Ovary (tissue), 9 donors: Measurements from ENCODE around the gene CFAP92. TPM values are rescaled to one million over a fixed set of nuclear protein-coding genes. Genes with fewer than 3 reads are reported as not detected.

ENCODE experiments used
- DNase-seq, 5 donors: peaks; one replicate each; pipeline ENCODE4 v3.0.0-alpha.2; 2019 to 2020
- H3K27ac ChIP-seq, 2 donors: fragments of 200-600 bp; one replicate each; pipeline versions ENCODE4 v1.5.1 to v1.8.0; 2019 to 2022
- H3K27me3 ChIP-seq: fragments of 200-600 bp; one replicate; pipeline ENCODE4 v1.8.0; 2022
- H3K36me3 ChIP-seq: fragments of 200-600 bp; sonication (generic); one replicate; pipeline ENCODE4 v1.5.1; 2019
- H3K4me1 ChIP-seq: one replicate; pipeline ENCODE4 v1.8.1; 2013; ENCODE audit warnings: mild to moderate bottlenecking, moderate library complexity; ENCODE audit not compliant: insufficient read depth
- H3K4me3 ChIP-seq: fragments of 200-600 bp; sonication (generic); one replicate; pipeline ENCODE4 v1.5.1; 2017
- H3K9me3 ChIP-seq, 2 donors: fragments of 200-600 bp in 1 of 2; sonication (generic) in 1 of 2; one replicate each; pipeline versions ENCODE4 v1.5.1 to v1.8.1; 2013 to 2019; ENCODE audit warnings: mild to moderate bottlenecking in 1 of 2, moderate library complexity in 1 of 2
- EP300 ChIP-seq: sonication (generic); formaldehyde crosslinking; IDR thresholded peaks from one replicate; pipeline ENCODE4 v1.6.1; 2017; ENCODE audit warnings: antibody characterized with exemption
- POLR2A ChIP-seq: fragments of 450-650 bp; IDR thresholded peaks from one replicate; pipeline ENCODE4 v1.6.1; 2017; ENCODE audit warnings: antibody characterized with exemption, mild to moderate bottlenecking, moderate library complexity
- WGBS, 3 donors: extraction: QIAGEN DNeasy Blood & Tissue Kit in 1 of 3; methylation state at CpG; one replicate each; pipeline versions ENCODE4 v1.1.5 to v1.1.7; 2013 to 2017; 5-methylcytosine and 5-hydroxymethylcytosine counted together
- intact Hi-C, 4 donors: fragments of 100-400 bp; cut with DNase I; formaldehyde crosslinking; loops; one replicate each; pipeline versions ENCODE4 v1.11.0 to v1.15.1; 2022 to 2023
- polyA plus RNA-seq, 2 donors: library from polyadenylated mRNA; stranded (reverse); fragments of 200-250 nt in 1 of 2; fragments of 350-450 nt in 1 of 2; fragmentation: Illumina TruSeq in 1 of 2; extraction: RNeasy Lipid Tissue Mini Kit (QIAGEN cat#74804) in 1 of 2; gene quantifications; one replicate each; pipeline ENCODE4 v1.2.3, GENCODE V29; 2013 to 2014
- total RNA-seq, 7 donors: library from RNA; depleted of rRNA in 2 of 7; stranded (reverse); fragments of >200 nt in 2 of 7; fragmentation: NEBNext Ultra II Directional in 3 of 7; extraction: Animal tissue kit (Norgen Biotek cat#: 25700) in 3 of 7; gene quantifications; one replicate each; pipeline versions ENCODE4 v1.1.0 to v1.2.4, GENCODE V29; 2016 to 2023
- TF ChIP-seq, protein P1 (sequence below), 3 donors: fragments of 450-650 bp in 2 of 3; fragments of 200-600 bp in 1 of 3; IDR thresholded peaks; one replicate each; pipeline versions ENCODE4 v1.5.1 to v1.8.0; 2016 to 2022; ENCODE audit warnings: antibody characterized with exemption in 3 of 3, mild to moderate bottlenecking in 1 of 3
- donor health status: DM: no; HTN: no; CAD: no; lungs with moderate emphysema.
- donor health status: DM: no; HTN: no; CAD: no.
- donor health status: Bipolar disorder and iron deficiency.
- donor health status: DM: yes; HTN: yes; CAD: no.
- donor health status: DM: no; HTN: no; CAD: no.
- donor health status: DM: yes; HTN: yes; CAD: no.

The CFAP92 gene
- total and polyA plus RNA-seq, 9 donors: 0.89 to 3.8 (median 1.5) TPM

GRCh38 chr3:128965818-128966217 lies 28.1 kb downstream of the CFAP92 start:
- WGBS, 3 donors: 88 to 91% (median 88%) methylated on average over 3 of the region's 3 CpGs
- Histone ChIP-seq H3K36me3 (no peaks in the 10 kb centered on the region), H3K27me3 (no peaks in the 10 kb centered on the region), H3K9me3 (no peaks in the 10 kb centered on the region), H3K4me3 (no peak overlapping the region), H3K4me1 (no peaks in the 10 kb centered on the region), H3K27ac (no peak overlapping the region)
- intact Hi-C loops: loop anchor here in 1 of 4 donors (5.0 kb wide), 1 partner anchor 281 kb away; the partner anchor contains the start of gene COPG1
- no peak for DNase-seq
- TF ChIP-seq, protein P1, sequence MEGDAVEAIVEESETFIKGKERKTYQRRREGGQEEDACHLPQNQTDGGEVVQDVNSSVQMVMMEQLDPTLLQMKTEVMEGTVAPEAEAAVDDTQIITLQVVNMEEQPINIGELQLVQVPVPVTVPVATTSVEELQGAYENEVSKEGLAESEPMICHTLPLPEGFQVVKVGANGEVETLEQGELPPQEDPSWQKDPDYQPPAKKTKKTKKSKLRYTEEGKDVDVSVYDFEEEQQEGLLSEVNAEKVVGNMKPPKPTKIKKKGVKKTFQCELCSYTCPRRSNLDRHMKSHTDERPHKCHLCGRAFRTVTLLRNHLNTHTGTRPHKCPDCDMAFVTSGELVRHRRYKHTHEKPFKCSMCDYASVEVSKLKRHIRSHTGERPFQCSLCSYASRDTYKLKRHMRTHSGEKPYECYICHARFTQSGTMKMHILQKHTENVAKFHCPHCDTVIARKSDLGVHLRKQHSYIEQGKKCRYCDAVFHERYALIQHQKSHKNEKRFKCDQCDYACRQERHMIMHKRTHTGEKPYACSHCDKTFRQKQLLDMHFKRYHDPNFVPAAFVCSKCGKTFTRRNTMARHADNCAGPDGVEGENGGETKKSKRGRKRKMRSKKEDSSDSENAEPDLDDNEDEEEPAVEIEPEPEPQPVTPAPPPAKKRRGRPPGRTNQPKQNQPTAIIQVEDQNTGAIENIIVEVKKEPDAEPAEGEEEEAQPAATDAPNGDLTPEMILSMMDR (IDR thresholded peaks at IDR 0.05): no peak
- TF ChIP-seq POLR2A: no peak
- TF ChIP-seq EP300: no peak

- intact Hi-C loops: loop anchor here in 1 of 4 donors (5.0 kb wide), 1 partner anchor 282 kb away; the partner anchor contains the start of gene COPG1
- WGBS, 3 donors: 84 to 94% (median 93%) methylated on average over 9 of the region's 9 CpGs
- Histone ChIP-seq H3K9me3 (no peaks in the 10 kb centered on the region), H3K27ac (no peak overlapping the region), H3K4me3 (no peak overlapping the region), H3K27me3 (no peaks in the 10 kb centered on the region), H3K36me3 (no peaks in the 10 kb centered on the region), H3K4me1 (no peaks in the 10 kb centered on the region)
- no peak for TF ChIP-seq POLR2A
- TF ChIP-seq, protein P1 (IDR thresholded peaks at IDR 0.05): no peak
- no peak for TF ChIP-seq EP300
- no peak for DNase-seq
Observed at GRCh38 chr3:128965280-128965679, 28.6 kb downstream of the CFAP92 start.

GRCh38 chr3:128956440-128956839 lies 37.4 kb downstream of the CFAP92 start:
- Histone ChIP-seq H3K9me3 (no peaks in the 10 kb centered on the region), H3K36me3 (no peaks in the 10 kb centered on the region), H3K27ac (no peak overlapping the region), H3K4me1 (no peaks in the 10 kb centered on the region), H3K27me3 (no peaks in the 10 kb centered on the region), H3K4me3 (no peak overlapping the region)
- TF ChIP-seq, protein P1 (IDR thresholded peaks at IDR 0.05): no peak
- no peak for TF ChIP-seq POLR2A
- WGBS, 3 donors: 93 to 98% (median 97%) methylated on average over 2 of the region's 2 CpGs
- intact Hi-C loops: no loop called here
- no peak for DNase-seq

GRCh38 chr3:128950223-128950938 lies 43.5 kb downstream of the CFAP92 start:
- no peak overlapping the region for H3K4me3 ChIP-seq
- TF ChIP-seq EP300 (no peak), POLR2A (no peak)
- TF ChIP-seq, protein P1 (IDR thresholded peaks at IDR 0.05): no peak
- intact Hi-C loops: no loop called here
- H3K4me1 ChIP-seq: no peaks in the 10 kb centered on the region
- no peak overlapping the region for H3K27ac ChIP-seq
- no peak for DNase-seq
- H3K36me3 ChIP-seq: no peaks in the 10 kb centered on the region
- no peaks in the 10 kb centered on the region for H3K27me3 ChIP-seq
- 65 to 71% (median 69%) methylated on average over 15 of the region's 15 CpGs for WGBS, 3 donors
- H3K9me3 ChIP-seq: no peaks in the 10 kb centered on the region
